ENCODE results near the gene OPA3.

- TF ChIP-seq CTCF (IDR thresholded peaks at IDR 0.05), result peak; percentile 59
- TF ChIP-seq EZH2 (IDR thresholded peaks at IDR 0.05), result no peak
Measured at GRCh38 chr19:45506246-45506988, 78.2 kb downstream of the OPA3 start.
